Naive thymus-derived CD8-positive, alpha-beta T cell (primary cell): ENCODE data around the gene ZRANB1. TPM values are rescaled to one million over a fixed set of nuclear protein-coding genes. Genes with fewer than 3 reads are reported as not detected.

Source experiments
- ATAC-seq, 2 donors: fragments of 150-1000 bp; cut with Tn5 transposase in 1 of 2; sonication (Bioruptor Pico), chemical (Tn5 transposase) in 1 of 2; 1 replicate in 1 of 2; 2 replicates in 1 of 2; pipeline ENCODE4 v1.10.0; 2021; ENCODE audit warnings: mild to moderate bottlenecking in 2 of 2, moderate library complexity in 2 of 2
- POLR2A ChIA-PET: fragments of 350-600 bp; sonication (Branson Sonifier 250); formaldehyde crosslinking; loops from one replicate; lab custom pipeline; 2021; ENCODE audit warnings: antibody characterized with exemption; lab: Charles Lee
- DNase-seq, 10 donors: peaks; one replicate each; pipeline versions ENCODE4 v3.0.0 to v3.0.0-alpha.2; 2020 to 2022
- H3K27ac Mint-ChIP-seq, 10 donors: one replicate each; pipeline ENCODE4 v1.8.0; 2020 to 2022; ENCODE audit warnings: mild to moderate bottlenecking in 10 of 10, mixed read lengths in 10 of 10, moderate library complexity in 4 of 10, inconsistent platforms in 1 of 10
- H3K27me3 Mint-ChIP-seq, 5 donors: one replicate each; pipeline ENCODE4 v1.8.0; 2021 to 2022; ENCODE audit warnings: mixed read lengths in 5 of 5
- H3K36me3 Mint-ChIP-seq, 3 donors: one replicate each; pipeline ENCODE4 v1.8.0; 2020 to 2022; ENCODE audit warnings: mixed read lengths in 3 of 3, mild to moderate bottlenecking in 2 of 3, inconsistent platforms in 1 of 3
- H3K4me1 Mint-ChIP-seq, 4 donors: one replicate each; pipeline ENCODE4 v1.8.0; 2021 to 2022; ENCODE audit warnings: mixed read lengths in 4 of 4
- H3K4me3 Mint-ChIP-seq, 10 donors: one replicate each; pipeline ENCODE4 v1.8.0; 2020 to 2022; ENCODE audit warnings: mild to moderate bottlenecking in 10 of 10, mixed read lengths in 10 of 10, moderate library complexity in 6 of 10, inconsistent platforms in 1 of 10
- H3K9me3 Mint-ChIP-seq, 9 donors: one replicate each; pipeline ENCODE4 v1.8.0; 2020 to 2022; ENCODE audit warnings: mixed read lengths in 9 of 9, mild to moderate bottlenecking in 3 of 9, inconsistent platforms in 1 of 9, moderate library complexity in 1 of 9
- polyA plus RNA-seq, 3 donors: library from polyadenylated mRNA; unstranded; fragments of 300-500 nt; fragmentation: Illumina TruSeq; gene quantifications; one replicate each; pipeline ENCODE4 v1.2.3, GENCODE V29; 2021
- total RNA-seq, 8 experiments: library from RNA in 2 of 8; stranded (reverse) in 2 of 8; gene quantifications; one replicate each; pipeline ENCODE4 v1.2.3 and lab custom pipeline; 2021 to 2026

Gene ZRANB1
- total and polyA plus RNA-seq, 5 experiments from 2014 or later, result 7.0 to 25.0 (median 11.7) TPM

DNA sequence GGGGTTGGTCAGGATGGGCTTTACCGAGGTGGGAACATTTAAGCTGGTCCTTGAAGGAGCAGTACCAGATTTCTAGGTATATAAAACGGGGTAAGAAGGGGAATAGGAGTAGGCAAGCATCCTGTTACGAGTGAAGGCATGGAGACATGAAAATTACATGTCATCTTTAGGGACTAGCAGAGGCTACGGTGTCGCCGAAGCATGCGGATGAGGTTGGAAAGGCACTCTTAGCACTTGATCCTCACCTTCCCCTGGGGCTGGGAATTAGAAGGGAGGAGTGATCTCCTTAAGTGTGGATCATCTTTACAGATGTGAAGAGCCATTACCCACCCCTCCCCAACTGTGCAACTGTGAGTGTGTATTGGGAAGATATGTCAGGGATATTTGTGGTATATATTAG is 13.8 kb upstream of the ZRANB1 start:
- Mint-ChIP-seq H3K4me3 (no peak overlapping the region), H3K27me3 (no peaks in the 10 kb centered on the region), H3K4me1 (peaks cover 25 to 64% (median 49%) of the 10 kb centered on the region in 4 donors), H3K9me3 (peaks cover 0 to 4% (median 0%) of the 10 kb centered on the region in 9 donors), H3K36me3 (peaks cover 10 to 32% (median 12%) of the 10 kb centered on the region in 3 donors), H3K27ac (peak overlapping the region in 3 of 10 donors; percentile 16 to 60 (median 54))
- POLR2A ChIA-PET, result no interaction called here
- DNase-seq (no peak), ATAC-seq (no peak)

DNA sequence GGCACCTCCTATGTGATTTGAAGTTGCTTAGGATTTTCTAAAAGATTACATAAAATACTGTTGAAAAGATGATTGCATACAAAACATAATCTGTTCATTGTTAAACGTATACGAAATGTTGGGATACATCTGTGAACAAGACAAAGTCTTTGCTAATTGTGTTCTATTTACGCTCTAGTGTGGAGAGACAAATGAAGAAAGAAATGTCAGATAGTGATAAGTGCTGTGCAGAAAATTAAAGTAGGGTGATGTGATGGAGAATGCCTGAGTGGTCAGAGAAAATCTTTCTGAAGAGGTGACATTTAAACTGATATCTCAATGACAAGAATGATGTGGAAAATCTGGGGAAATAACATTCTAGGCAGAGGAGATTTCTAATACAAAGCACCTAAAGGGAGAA is 13.4 kb upstream of the ZRANB1 start:
- POLR2A ChIA-PET, result no interaction called here
- peak overlapping the region in 1 of 10 donors; percentile 40 for H3K4me3 Mint-ChIP-seq
- ATAC-seq, result no peak
- peaks cover 26 to 63% (median 51%) of the 10 kb centered on the region in 4 donors for H3K4me1 Mint-ChIP-seq
- H3K27me3 Mint-ChIP-seq, result no peaks in the 10 kb centered on the region
- peaks cover 0 to 4% (median 0%) of the 10 kb centered on the region in 9 donors for H3K9me3 Mint-ChIP-seq
- DNase-seq, result no peak
- no peak overlapping the region for H3K27ac Mint-ChIP-seq
- H3K36me3 Mint-ChIP-seq, result peaks cover 10 to 33% (median 12%) of the 10 kb centered on the region in 3 donors

DNA sequence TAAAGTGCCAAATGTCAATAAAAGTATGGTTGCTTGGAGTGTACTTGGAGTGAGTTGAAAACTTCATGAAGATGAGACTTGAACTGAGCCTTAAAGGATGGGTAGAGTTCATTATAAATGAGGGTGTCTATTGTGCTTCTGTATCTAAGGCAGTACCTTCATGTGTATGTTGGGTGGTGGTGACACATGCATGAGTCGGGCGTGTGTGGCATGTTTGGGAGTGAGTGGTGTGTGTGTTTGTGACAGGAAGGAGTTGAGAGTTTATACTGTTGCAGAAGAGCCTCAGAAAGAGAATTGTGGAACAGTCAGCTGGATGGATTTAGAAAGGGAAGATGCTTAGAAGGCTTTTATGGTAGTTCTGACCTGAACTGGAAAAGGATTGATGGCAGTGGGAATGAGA is 6.0 kb upstream of the ZRANB1 start:
- peak overlapping the region in 3 of 10 donors; percentile 1 to 56 (median 16) for H3K27ac Mint-ChIP-seq
- peaks cover 5 to 13% (median 9%) of the 10 kb centered on the region in 3 donors for H3K36me3 Mint-ChIP-seq
- peak overlapping the region in 6 of 10 donors; percentile 0 to 35 (median 10) for H3K4me3 Mint-ChIP-seq
- DNase-seq, result no peak
- peaks cover 17 to 66% (median 58%) of the 10 kb centered on the region in 4 donors for H3K4me1 Mint-ChIP-seq
- no peak for ATAC-seq
- H3K9me3 Mint-ChIP-seq, result peaks cover 0 to 4% (median 0%) of the 10 kb centered on the region in 9 donors
- POLR2A ChIA-PET, result no interaction called here
- H3K27me3 Mint-ChIP-seq, result no peaks in the 10 kb centered on the region

- ATAC-seq (no peak), DNase-seq (no peak)
- Mint-ChIP-seq H3K4me3 (no peak overlapping the region), H3K36me3 (peaks cover 3 to 12% (median 5%) of the 10 kb centered on the region in 3 donors), H3K27me3 (no peaks in the 10 kb centered on the region), H3K4me1 (peaks cover 18 to 68% (median 59%) of the 10 kb centered on the region in 4 donors), H3K27ac (no peak overlapping the region), H3K9me3 (peaks cover 0 to 2% (median 0%) of the 10 kb centered on the region in 9 donors)
- POLR2A ChIA-PET, result interaction anchor here (0.7 kb wide), 1 partner anchor 531 kb away, joined by 3 read pairs; no protein-coding TSS in a partner anchor
Measured at GRCh38 chr10:124936813-124937212, 5.1 kb upstream of the ZRANB1 start.

DNA sequence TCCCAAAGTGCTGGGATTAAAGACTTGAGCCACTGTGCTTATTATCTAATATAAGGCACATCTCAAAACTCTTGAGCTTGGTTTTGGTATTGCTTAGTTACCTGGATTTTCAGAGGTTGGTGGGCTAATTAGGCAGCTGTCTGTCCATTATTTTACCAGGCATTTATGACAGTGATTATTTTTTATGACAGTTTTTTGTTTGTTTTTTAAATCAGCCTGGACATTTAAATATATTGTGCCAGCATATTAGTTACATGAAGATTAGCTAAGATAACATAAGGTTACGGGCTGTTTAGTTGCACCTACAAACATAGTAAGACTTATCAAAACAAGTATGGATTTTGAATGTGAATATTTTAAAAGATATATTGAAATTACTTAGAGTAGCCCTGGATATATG is 2.6 kb upstream of the ZRANB1 start:
- no peak for DNase-seq
- POLR2A ChIA-PET, result no interaction called here
- H3K27ac Mint-ChIP-seq, result no peak overlapping the region
- H3K9me3 Mint-ChIP-seq, result no peaks in the 10 kb centered on the region
- peaks cover 30 to 78% (median 69%) of the 10 kb centered on the region in 4 donors for H3K4me1 Mint-ChIP-seq
- H3K4me3 Mint-ChIP-seq, result no peak overlapping the region
- no peak for ATAC-seq
- H3K36me3 Mint-ChIP-seq, result peaks cover 0 to 28% (median 0%) of the 10 kb centered on the region in 3 donors
- no peaks in the 10 kb centered on the region for H3K27me3 Mint-ChIP-seq

- Mint-ChIP-seq H3K4me1 (peaks cover 26 to 79% (median 69%) of the 10 kb centered on the region in 4 donors), H3K27ac (peak overlapping the region in 2 of 10 donors; percentile 14 to 21), H3K4me3 (peak overlapping the region in 9 of 10 donors; percentile 3 to 57 (median 28)), H3K27me3 (no peaks in the 10 kb centered on the region), H3K9me3 (no peaks in the 10 kb centered on the region), H3K36me3 (peaks cover 0 to 47% (median 4%) of the 10 kb centered on the region in 3 donors)
- DNase-seq (no peak), ATAC-seq (no peak)
- POLR2A ChIA-PET, result no interaction called here
Measured at GRCh38 chr10:124942317-124943169, 620 bp downstream of the ZRANB1 start.

DNA sequence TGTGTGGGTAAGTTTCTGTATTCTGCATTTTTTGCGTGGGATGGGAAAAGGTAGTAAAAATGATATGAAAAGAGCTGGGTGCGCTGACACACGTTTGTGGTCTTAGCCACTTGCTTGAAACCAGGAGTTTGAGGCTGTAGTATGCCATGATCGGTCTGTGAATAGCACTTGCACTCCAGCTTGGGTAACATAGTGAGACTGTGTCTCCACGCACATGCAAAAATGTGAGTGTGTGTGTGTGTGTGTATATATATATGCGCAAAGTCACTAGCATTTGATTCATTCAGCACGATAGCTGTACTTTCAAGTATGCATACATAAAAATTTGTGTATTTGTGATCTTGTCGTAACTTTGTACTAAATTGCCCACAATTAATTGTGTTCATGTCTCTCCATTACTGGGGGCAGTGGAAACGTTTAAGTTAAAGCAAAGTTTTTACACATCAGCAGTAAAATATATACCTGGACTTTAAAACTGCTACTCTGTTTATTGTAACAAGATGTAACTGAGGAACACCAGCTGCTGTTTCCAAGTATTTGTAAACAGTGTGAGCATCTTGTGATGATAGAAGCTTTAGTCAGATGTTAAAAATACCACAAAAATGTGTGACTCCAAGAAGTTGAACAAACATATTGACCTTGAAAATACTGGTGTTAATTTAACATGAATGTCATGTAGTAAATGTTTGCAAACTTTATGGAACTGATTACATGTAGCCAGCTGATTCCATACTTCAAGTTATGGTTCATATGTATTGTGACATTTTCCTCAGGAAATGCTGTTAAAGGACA is 1.6 kb downstream of the ZRANB1 start:
- Mint-ChIP-seq H3K36me3 (peaks cover 0 to 54% (median 8%) of the 10 kb centered on the region in 3 donors), H3K27ac (peak overlapping the region in 3 of 10 donors; percentile 1 to 52 (median 14)), H3K4me1 (peaks cover 32 to 80% (median 72%) of the 10 kb centered on the region in 4 donors), H3K9me3 (peaks cover 0 to 1% (median 0%) of the 10 kb centered on the region in 9 donors), H3K27me3 (no peaks in the 10 kb centered on the region), H3K4me3 (peak overlapping the region in 9 of 10 donors; percentile 3 to 57 (median 28))
- ATAC-seq (no peak), DNase-seq (no peak)
- POLR2A ChIA-PET, result no interaction called here

GRCh38 chr10:124944982-124945381 is 3.1 kb downstream of the ZRANB1 start:
- ATAC-seq, result no peak
- peaks cover 35 to 81% (median 77%) of the 10 kb centered on the region in 4 donors for H3K4me1 Mint-ChIP-seq

DNA sequence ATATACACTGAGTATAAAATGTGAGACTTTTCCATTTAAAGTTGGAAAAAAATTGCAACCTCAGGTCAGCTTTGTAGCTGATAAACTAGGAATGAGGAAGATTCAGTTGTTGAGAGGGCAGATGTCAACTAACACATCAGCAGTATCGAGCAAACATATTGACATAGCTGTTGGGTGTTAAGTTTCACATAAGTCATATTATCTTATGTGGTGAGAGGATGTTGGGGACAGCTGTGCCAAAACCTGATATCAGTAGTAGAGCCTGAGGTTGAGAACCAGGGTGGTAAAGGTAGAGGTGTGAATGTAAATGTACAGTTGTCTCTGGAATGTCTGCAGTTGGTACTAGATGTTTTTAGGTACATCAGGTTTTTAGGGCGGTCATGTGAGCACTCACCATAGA is 5.0 kb downstream of the ZRANB1 start:
- no peaks in the 10 kb centered on the region for H3K27me3 Mint-ChIP-seq
- ATAC-seq, result no peak
- POLR2A ChIA-PET, result no interaction called here
- no peak overlapping the region for H3K27ac Mint-ChIP-seq
- DNase-seq, result no peak
- H3K4me1 Mint-ChIP-seq, result peaks cover 34 to 67% (median 63%) of the 10 kb centered on the region in 4 donors
- H3K4me3 Mint-ChIP-seq, result no peak overlapping the region
- H3K36me3 Mint-ChIP-seq, result peaks cover 0 to 75% (median 8%) of the 10 kb centered on the region in 3 donors
- H3K9me3 Mint-ChIP-seq, result peaks cover 0 to 2% (median 0%) of the 10 kb centered on the region in 9 donors

More at GRCh38 chr10:124944982-124945381, 3.1 kb downstream of the ZRANB1 start:
- peak overlapping the region in 3 of 10 donors; percentile 16 to 59 (median 34) for H3K27ac Mint-ChIP-seq
- no peak for DNase-seq
- peak overlapping the region in 2 of 10 donors; percentile 0 to 7 for H3K4me3 Mint-ChIP-seq
- no peaks in the 10 kb centered on the region for H3K27me3 Mint-ChIP-seq
- peaks cover 0 to 64% (median 8%) of the 10 kb centered on the region in 3 donors for H3K36me3 Mint-ChIP-seq
- peaks cover 0 to 2% (median 0%) of the 10 kb centered on the region in 9 donors for H3K9me3 Mint-ChIP-seq
- POLR2A ChIA-PET, result no interaction called here

DNA sequence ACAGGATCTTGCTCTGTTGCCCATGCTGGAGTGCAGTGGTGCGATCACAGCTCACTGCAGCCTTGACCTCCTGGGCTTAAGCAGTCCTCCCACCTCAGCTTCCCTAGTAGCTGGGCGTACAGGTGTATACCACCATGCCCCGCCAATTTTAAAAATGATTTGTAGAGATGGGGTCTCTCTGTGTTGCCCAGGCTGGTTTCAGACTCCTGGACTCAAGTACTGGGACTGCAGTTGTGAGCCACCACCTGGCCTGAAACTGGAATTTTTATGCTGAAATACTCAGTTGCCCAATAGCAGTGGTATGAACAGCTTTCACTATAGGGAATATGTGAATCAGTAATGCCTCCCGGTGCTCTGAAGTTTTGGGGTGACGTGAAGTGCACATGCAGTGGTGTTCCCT is 7.6 kb downstream of the ZRANB1 start:
- POLR2A ChIA-PET, result no interaction called here

GRCh38 chr10:124952123-124952522 is 10.2 kb downstream of the ZRANB1 start:
- Mint-ChIP-seq H3K9me3 (peaks cover 0 to 2% (median 0%) of the 10 kb centered on the region in 9 donors), H3K4me3 (peak overlapping the region in 1 of 10 donors; percentile 11), H3K4me1 (peaks cover 28 to 49% (median 46%) of the 10 kb centered on the region in 4 donors), H3K27ac (peak overlapping the region in 5 of 10 donors; percentile 11 to 61 (median 47)), H3K27me3 (no peaks in the 10 kb centered on the region), H3K36me3 (peaks cover 0 to 56% (median 4%) of the 10 kb centered on the region in 3 donors)
- no peak for ATAC-seq
- POLR2A ChIA-PET, result no interaction called here
- DNase-seq, result no peak

More for the DNA sequence above, 7.6 kb downstream of the ZRANB1 start:
- Mint-ChIP-seq H3K27ac (no peak overlapping the region), H3K4me3 (no peak overlapping the region), H3K4me1 (peaks cover 27 to 53% (median 50%) of the 10 kb centered on the region in 4 donors), H3K9me3 (peaks cover 0 to 2% (median 0%) of the 10 kb centered on the region in 9 donors), H3K36me3 (peaks cover 0 to 68% (median 8%) of the 10 kb centered on the region in 3 donors), H3K27me3 (no peaks in the 10 kb centered on the region)
- no peak for ATAC-seq
- DNase-seq, result no peak

DNA sequence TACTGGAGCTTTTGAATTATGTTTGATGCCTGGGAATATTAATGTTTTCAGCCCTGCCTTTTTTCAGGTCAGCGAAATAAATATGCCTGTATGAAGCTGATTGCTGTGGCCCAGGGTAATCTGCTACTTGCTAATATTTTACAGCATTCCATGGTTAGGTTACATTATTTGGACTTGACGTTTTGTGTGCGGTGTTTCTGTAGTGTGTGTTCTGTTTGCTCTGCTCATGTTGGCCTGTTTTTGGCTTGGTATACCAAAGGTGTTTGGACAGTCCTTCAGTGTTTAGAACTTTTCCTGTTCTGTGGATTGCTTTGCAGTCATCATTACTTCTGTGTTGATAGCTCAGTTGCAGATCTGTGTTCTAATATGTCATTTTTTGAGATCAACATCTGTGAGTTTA is 11.5 kb downstream of the ZRANB1 start:
- Mint-ChIP-seq H3K9me3 (peaks cover 0 to under 1% (median 0%) of the 10 kb centered on the region in 9 donors), H3K27me3 (no peaks in the 10 kb centered on the region), H3K27ac (peak overlapping the region in 2 of 10 donors; percentile 20 to 31), H3K36me3 (peaks cover 0 to 52% (median 0%) of the 10 kb centered on the region in 3 donors), H3K4me1 (peaks cover 24 to 52% (median 47%) of the 10 kb centered on the region in 4 donors), H3K4me3 (peak overlapping the region in 2 of 10 donors; percentile 7 to 10)
- POLR2A ChIA-PET, result no interaction called here
- ATAC-seq (no peak), DNase-seq (no peak)
